C1 segment of cervical spinal cord (tissue), 14 donors: ENCODE results near the gene HPSE2.

Experiments
- DNase-seq, 14 donors: peaks; one replicate each; lab custom pipeline; 2025; lab: John Stamatoyannopoulos, UW

HPSE2 gene

DNA sequence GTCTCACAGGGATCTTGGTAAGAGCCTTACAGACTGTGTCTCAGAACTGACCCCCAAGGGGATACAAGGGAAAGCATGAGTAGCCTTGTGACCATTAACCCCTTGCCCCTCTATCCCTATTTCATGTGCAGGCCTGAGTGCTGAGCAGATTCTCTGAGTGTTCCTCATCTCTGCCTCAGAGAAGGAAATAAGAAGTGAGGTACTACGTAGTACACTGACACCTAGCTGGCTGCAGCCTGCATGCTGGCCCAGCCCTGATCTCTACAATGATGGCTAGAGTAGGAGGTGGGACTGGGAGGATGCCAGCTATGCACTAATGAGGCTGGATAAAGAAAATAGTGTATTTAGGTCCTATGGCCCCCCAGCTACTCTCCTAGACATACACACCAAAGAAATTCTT lies 614.0 kb downstream of the HPSE2 start:
- no peak for DNase-seq

DNA sequence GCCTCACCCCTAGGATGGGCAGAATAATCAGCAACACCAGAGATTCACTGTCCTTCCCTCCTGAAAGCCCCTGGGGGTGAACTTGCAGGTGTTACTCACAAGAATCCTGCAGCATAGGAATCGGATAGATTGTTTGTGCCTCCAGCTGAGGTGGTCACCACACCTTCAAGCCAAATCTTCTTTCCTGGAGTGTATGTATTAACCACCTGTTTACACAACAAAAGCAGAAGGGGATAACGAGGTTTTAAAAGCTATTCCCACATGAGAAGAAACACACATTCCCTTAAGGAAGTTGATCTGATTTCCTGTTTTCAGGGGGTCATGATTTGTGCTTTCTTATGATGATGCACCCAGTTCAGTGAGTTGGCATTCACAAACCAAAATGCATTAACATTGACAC lies 615.1 kb downstream of the HPSE2 start:
- no peak for DNase-seq

DNA sequence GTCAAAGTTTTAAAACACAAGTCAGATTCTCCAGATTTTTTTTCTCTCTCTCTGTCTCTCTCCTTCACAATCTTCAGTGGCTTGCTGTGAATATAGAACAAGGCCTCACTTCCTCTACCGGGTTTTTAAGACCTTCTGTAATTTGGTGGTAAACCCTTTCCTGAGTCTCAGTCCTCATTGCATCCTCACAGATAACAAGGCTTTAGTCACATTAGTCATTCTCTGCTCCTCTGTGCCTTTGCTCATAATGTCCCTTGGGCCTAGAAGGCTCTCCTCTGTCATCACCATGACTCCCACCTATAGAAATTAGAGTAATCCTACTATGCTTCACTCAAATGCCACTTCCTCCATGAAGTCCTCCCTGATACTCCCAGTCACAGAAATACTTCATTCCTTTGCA lies 616.2 kb downstream of the HPSE2 start:
- DNase-seq: no peak

DNA sequence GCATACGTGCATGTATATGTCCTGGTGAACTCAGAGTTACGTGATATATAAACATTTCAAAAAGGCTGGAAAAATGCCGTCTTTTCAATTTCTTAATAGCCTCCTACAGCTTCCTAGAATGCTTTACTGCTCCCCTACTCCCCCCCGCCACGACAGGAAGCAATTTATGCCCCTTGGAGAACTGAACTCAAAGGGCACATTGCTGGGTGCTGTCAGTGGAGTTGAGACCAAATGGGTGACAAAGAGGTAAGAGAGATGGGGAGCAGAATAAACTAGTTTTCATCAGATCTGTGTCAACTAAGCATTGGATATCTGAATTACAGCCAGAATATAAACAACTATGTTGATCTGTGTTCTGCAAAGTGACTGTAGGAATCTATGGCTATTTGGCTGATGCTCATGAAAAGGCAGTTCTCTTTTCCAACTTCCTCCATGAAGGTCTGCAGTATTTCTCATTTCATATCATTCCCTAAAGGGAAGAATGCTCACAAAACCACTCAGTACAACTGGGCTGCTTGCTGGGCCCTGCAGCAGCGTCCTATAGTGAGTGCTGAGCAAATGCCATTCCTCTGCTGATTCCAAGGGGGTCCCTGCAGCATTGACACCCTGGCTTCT lies 617.6 kb downstream of the HPSE2 start:
- no peak for DNase-seq

DNA sequence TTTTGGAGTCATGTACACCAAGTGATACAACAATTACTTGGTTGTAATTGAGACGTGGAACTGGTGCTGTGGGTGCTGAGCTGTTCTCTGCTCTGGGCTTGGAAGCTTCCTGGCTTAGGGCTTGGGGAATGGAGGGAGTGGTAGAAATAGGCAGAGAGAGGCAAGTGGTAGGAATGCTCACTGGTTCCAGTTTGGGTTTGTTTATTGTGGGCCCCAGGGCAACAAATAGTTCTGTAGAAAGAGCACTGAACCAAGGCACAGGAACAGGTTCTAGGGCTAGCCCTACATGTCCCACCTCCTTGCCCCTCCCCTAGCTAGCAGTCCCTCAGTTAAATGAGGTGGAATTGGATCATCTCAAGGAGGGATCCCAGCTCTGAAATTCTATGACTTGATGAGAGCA lies 622.2 kb downstream of the HPSE2 start:
- no peak for DNase-seq

DNA sequence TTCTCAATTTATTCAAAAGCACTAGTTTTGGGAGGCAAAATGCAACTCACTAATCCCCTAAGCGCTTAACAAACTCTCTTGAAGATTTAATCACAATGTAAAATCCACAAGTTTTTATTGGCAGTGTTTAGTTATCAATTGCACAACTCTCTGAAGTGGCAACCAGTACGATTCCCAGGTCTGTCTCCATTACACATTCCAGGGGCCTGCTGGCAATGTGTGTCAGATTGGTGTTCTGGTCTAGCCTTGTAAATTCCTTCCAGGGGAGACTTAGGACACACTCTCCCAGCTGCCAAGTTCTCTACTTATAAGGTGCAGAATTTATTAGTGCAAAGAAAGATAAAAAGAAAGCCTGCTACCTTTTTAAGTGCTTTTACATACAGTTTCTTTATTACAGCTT lies 624.2 kb downstream of the HPSE2 start:
- no peak for DNase-seq

DNA sequence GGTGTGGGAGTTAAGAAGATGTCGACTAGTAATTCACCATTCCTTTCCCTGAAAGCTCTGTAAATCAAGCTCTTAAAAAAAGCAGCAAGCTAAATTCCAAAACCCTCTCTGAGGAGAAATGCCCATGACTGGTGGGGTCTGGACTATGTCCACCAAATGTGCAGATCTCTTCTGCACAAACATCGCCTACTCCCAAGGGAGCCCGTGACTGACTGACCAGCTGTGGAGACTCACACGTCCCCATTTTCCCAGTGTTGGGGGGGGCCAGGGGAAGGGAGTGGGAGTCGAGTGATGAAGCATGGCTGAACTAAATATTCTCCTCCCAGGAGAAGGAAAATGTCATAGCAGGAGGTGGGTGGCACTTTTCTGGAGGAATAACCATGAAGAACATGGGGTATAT lies 624.8 kb downstream of the HPSE2 start:
- DNase-seq: no peak

DNA sequence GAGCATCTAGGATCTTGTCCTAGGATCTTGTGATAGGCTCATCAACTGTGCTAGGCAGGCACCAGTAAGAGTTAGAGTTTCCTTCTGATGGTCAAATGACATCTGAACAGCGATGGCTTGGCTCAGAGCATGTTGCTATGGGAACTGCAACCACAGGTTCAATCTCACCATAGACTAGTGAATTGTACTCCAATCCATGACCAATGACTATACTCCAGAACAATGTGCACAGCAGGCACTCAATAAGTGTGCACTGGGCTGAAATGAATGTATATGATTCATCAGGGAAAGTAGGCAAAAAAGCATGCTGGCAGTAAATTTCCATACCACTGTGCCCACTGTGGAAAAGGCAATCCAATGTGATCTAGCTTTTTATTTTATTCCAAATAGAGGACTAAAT lies 625.4 kb downstream of the HPSE2 start:
- no peak for DNase-seq

DNA sequence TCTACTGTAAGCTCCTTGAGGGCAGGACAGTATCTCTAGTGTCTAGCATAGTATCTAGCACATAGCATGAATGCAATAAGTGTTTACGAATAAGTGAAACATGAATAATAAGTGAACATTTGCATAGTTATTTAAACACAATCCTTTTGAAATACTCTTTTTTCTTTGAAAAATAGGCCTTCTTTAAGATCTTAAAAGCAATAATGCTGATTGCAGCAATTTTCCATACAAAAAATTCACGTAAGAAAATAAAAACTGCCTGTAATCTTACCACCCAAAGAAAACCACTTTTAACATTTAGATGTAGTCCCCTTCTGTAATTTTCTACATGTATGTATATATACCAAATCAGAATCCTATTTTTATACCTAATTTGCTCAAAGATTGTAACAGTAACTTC lies 626.4 kb downstream of the HPSE2 start:
- DNase-seq: no peak

DNA sequence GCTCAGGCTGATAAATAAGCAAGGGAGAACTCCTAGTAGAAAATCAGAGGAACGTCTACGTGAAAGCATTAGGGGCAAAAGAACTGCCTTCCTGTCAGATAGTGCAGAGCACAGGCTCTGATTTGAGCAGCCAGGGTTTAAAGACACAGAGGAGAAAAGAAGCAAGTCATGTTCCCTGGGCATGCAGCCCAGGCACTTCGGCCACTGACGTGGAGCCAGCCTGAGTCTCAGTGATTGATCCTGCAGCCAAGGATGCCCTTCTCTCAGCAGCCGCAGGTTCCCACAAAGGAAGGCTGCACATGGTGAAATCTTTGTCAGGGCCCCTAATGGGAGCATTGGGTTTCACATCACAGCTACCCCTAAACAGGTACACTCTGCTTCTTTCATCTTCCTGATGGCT lies 627.2 kb downstream of the HPSE2 start:
- DNase-seq: peak in 4 of 14 donors; percentile 13 to 23 (median 18)

DNA sequence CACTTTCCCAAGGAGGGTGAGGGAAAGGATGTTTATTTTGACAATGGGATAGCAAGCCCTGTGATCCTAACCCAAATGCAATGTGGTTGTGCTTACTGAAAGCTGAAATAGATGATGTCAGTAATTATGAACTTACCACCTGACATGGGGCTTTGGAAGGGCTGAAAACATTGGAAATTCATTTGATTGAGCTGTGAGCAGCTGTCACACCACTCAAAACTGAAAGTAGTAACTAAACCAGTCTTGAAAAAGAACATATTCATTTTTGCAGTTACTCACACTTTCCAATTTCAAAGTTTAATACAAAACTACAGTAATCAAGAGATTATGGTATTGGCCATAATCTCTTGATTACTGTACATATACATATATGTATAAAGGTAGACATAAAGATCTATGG lies 633.4 kb downstream of the HPSE2 start:
- DNase-seq: no peak

DNA sequence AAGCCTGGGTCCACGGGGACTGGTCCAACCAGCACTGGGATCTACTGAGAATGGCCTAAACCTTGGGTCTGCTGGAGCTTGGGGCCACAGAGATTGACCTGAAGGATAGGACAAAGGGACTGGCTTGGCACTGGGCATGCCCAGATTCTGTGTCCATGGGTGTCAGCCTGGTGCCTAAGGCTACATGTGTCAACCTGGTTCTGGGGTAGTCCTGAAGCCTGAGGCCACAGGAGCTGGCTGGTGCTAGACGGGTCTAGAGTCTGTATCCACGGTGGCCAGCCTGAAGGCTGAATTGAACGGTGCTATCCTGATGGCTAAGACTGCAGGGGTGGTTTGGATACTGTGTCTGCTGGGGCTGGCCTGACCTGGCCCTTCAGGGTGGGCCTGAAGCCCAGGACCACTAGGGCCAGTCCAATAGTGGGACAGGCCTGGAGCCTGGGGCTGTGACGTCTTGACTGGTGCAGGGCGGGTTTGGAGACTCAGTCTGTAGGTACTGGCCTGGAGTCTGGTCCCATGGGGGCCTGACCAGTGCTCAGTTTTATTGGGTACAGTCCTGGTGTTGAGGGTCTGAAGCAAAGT lies 636.5 kb downstream of the HPSE2 start:
- DNase-seq: no peak

DNA sequence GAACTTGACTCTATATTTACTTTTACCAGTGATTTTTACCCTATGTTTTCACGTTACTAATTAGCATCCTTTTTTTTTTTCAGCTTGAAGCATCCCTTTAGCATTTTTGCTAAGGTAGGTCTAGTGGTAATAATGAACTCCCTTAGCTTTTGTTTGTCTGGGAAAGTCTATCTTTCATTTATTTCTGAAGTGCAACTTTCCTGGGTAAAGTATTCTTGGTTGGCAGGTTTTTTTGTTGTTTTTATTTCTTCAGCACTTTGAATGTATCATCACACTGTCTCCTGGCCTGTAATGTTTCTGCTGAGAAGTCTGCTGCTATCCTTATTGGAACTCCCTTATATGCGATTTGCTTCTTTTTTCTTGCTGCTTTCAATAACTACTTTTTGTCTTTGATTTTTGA lies 639.2 kb downstream of the HPSE2 start:
- DNase-seq: no peak

DNA sequence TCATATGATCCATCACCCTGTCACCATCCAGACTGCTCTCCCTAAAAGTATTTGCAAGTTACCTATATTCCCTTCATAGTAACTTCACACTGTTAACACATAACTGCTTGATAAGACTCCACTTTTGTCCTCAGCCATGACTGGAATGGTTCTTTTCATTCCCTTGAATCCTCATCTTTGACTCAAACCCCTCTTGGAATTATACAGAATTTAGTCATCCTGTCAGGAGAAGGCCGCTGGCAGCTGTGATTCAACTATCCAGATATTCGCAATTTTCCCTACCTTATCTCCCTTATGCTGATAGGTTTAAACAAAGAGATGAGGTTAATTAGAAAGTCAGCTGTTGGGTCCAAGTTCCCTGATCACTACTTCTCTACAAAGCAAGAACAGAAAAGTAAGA lies 646.0 kb downstream of the HPSE2 start:
- DNase-seq: no peak

DNA sequence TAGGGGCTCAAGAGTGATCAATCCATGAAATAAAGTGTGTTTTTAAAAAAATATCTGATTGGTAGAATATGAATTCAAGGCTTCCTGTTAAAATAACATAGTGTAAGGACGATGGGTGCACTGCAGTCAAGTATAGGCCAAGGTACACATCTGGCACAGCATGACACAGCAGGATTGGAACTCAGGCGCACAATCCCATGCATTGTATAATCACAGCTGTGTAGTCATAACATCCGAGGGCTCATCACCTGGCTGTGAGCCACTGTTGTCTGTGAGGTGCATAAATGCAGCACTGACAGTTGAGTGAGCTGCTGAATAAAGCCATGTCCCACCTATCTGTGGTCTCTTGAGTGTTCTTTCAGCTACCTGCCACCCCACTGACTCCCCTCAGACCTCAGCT lies 646.6 kb downstream of the HPSE2 start:
- peak in 2 of 14 donors; percentile 14 to 24 for DNase-seq

DNA sequence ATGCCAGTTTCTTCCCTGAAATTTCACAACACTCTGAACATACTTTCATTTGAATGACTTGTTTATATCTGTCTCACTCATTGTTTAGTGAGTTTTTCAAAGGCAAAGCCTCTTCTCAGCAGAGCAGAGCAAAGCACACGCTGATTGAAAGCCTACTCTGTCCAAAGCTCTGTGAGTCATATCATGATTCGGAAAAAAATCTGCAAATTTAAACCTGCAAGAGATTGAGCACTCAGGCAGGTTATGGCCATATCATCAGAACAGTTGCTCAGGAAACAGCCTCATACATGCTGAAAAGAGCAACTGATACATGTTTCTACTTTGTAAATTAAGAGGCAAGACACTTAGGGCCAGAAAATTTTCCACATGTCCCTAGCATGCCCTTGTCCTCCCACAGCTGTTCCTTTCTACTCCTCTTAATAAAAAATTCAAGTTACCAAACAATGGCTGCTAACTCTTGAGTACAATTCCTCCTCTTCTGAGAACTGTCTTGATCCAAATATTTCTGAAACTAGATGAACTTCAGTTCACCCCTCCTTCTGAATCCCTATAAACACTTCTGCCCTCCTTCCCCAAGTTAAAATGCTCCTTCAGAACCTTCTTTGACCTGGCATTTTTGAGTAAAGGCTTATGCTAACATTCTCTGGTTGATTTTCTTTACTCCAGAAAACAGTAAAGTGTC lies 648.4 kb downstream of the HPSE2 start:
- no peak for DNase-seq

DNA sequence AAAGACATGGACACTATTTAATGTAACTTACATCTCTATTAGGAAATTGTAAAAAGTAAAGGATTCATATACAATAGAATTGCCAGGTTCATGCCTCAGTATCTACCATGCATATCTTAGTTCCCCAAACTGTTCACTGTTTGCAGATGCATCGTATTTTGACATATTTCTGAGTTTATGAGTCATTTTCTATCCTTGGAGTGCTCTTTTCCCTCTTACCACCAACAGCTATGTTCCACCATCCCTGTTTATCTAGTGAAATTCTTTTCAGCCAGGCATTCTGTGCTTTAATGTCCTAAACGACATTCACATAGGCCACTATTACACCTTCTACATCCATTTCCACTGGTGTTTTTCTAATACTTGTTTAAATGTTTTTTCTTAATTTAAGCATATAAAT lies 649.6 kb downstream of the HPSE2 start:
- no peak for DNase-seq

DNA sequence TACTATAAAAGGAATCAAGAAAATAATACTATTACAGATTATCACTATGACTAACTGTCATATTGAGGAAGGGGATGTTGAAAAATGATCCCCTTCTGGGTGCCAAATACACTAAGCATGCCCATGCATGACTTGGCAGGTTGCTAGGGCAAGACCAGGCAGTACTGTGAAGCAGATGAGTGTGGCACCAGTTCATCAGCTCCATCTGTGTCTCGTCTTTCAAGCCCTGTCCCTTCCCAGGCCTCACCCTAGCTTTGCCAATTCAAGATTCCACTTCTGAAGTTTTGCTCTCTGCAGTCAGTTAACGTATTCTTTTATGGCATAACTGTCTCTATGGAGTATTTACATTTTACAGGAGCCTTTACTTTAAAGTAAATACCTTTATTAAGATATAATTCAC lies 653.3 kb downstream of the HPSE2 start:
- no peak for DNase-seq

DNA sequence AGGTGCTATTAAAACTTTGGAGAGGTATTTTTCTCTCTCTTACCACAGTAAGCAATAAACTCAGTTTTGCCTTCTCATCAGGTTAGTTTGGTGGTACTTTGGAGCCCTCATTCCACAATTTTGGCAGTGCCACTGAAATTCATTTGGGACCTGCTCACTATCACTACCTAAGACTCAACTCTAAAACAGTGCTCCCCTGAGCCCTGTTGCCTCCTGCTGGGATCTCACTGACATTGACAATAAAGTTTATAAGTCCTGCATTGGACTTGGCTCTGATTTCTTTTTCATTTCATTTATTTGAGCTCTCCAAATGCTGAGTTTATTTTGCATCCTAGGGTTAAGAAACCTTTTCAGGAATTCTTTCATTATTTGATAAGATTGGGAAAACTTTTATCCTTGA lies 658.1 kb downstream of the HPSE2 start:
- DNase-seq: no peak

DNA sequence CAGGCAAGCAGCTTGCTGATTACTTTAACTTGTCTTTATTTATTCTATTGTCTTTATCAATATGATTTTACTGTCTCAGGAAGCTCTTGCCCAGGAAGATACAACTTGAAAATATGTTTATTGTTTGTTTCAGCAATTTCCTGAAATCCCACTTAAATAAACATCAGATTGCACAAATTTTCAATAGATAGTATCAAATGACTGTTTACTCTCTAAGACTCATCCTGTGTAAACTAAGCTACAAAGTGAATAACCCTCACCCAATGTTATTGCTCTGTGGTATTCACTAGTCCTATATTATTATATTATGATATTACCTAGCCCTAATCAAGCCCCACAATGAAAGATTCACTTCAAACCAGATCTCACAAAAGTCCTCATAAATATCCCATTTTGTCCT lies 658.5 kb downstream of the HPSE2 start:
- no peak for DNase-seq

DNA sequence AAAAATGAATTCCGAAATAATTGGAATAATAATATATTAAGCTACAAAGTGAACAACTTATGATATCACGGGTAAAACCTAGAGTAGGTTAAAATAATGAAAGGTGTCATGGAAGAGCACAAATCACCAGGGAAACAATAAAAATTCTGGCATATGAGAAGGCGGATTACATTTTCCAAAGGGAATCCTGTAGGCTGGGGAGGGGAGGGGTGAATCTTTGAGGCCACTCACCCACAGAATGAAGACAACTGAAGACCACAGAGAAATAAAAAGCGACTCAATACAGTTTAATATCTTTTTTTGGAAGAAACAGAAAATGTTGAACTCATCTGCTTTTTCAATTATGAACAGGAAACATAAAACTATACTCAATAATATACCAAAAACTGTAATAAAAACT lies 659.6 kb downstream of the HPSE2 start:
- no peak for DNase-seq

DNA sequence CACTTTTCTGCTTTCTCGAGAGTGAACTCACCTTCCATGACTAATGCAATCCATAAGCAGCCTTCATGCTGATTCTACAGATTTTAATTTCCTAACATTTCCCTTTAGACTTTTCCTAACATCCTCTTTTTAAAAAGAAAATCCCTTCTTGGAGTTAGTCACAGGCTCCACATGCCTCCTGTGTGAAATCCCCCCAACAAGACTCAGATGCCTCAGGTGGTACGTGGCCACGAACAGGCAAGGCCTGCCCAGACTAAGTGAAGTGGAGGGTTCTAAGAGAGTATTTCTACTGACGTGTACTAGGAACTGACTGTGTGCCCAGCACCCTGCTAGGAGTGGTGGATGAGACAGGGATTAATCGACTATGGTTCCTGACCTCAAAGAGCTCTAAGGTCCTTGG lies 663.1 kb downstream of the HPSE2 start:
- no peak for DNase-seq

DNA sequence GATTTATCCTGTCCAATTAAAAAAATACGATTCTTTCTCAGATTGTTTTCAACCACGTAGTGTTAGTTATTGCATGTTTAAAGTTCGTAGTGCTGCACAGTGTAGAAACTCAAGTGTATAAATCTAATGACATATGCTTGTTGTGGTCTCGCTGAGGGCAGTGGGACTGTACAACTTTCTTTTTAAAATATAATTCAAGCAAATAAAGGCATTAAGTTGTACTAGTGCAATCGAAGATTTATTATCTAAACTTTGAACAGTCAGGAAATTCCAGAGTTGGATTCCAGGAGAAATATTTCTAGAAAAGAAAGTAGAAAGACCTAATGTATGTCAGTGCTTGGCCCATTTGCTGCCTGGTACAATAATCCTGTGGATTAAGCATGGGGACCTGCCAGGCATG lies 664.8 kb downstream of the HPSE2 start:
- no peak for DNase-seq

DNA sequence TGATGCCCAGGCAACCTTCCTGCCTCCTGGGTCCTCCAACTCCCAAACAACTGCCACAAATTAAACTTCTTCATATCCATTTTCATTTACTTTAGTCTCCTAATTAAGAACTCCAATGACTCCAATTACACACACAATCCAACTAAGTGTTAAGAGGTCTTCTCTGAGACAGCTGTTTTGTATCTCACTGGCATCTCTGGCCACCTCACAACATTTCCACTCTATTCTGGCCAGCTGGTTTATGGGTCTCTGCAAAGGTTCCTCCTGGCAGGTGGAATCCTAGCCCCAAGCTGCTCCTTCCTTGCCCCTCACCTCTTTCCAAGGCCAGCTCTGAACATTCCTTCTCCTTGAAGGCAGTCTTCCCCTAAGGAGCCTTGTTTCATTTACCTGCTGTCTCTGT lies 665.8 kb downstream of the HPSE2 start:
- no peak for DNase-seq
